Hepatocyte (in vitro differentiated cells): ENCODE data around the gene PADI2. TPM values are rescaled to one million over a fixed set of nuclear protein-coding genes. Genes with fewer than 3 reads are reported as not detected.

Experiments used
- DNase-seq: peaks from one replicate; pipeline ENCODE4 v3.0.0-alpha.2; 2016; ENCODE audit warnings: low spot score
- H2AFZ ChIP-seq: fragments of 200-600 bp; sonication (generic); 2 replicates; pipeline ENCODE4 v1.6.0; 2016; ENCODE audit warnings: antibody characterized with exemption, mild to moderate bottlenecking
- H3K27ac ChIP-seq: fragments of 200-600 bp; sonication (generic); 2 replicates; pipeline ENCODE4 v1.5.1; 2016; ENCODE audit warnings: mild to moderate bottlenecking
- H3K27me3 ChIP-seq: fragments of 200-600 bp; sonication (generic); 2 replicates; pipeline ENCODE4 v1.6.1; 2016
- H3K36me3 ChIP-seq: fragments of 200-600 bp; sonication (generic); replicated peaks from 2 replicates; pipeline ENCODE4 v1.5.1; 2016; ENCODE audit warnings: low read depth; ENCODE audit not compliant: insufficient read depth
- H3K4me1 ChIP-seq: fragments of 200-600 bp; sonication (generic); 2 replicates; pipeline ENCODE4 v1.5.1; 2016; ENCODE audit warnings: mild to moderate bottlenecking, moderate library complexity; ENCODE audit not compliant: insufficient read depth
- H3K4me2 ChIP-seq: fragments of 200-600 bp; sonication (generic); 2 replicates; pipeline ENCODE4 v1.6.0; 2016
- H3K4me3 ChIP-seq: fragments of 200-600 bp; sonication (generic); 2 replicates; pipeline ENCODE4 v1.5.1; 2016; ENCODE audit warnings: mild to moderate bottlenecking
- H3K79me2 ChIP-seq: fragments of 200-600 bp; sonication (generic); 2 replicates; pipeline ENCODE4 v1.6.0; 2017; ENCODE audit warnings: mild to moderate bottlenecking
- H3K9me2 ChIP-seq: fragments of 200-600 bp; sonication (generic); replicated peaks from 2 replicates; pipeline ENCODE4 v1.6.0; 2017; ENCODE audit warnings: mild to moderate bottlenecking; ENCODE audit not compliant: insufficient read depth
- H3K9me3 ChIP-seq: fragments of 200-600 bp; sonication (generic); 2 replicates; pipeline ENCODE4 v1.5.1; 2016; ENCODE audit warnings: low read depth, mild to moderate bottlenecking
- H4K20me1 ChIP-seq: fragments of 200-600 bp; sonication (generic); 2 replicates; pipeline ENCODE4 v1.6.0; 2016; ENCODE audit warnings: mild to moderate bottlenecking; ENCODE audit not compliant: insufficient read depth, poor library complexity, severe bottlenecking
- CTCF ChIP-seq: fragments of 200-600 bp; sonication (generic); IDR thresholded peaks from 2 replicates; pipeline ENCODE4 v1.5.1; 2016; ENCODE audit warnings: antibody characterized with exemption, mild to moderate bottlenecking; ENCODE audit not compliant: poor library complexity
- EZH2 ChIP-seq: fragments of 200-600 bp; sonication (generic); IDR thresholded peaks from 2 replicates; pipeline ENCODE4 v1.6.1; 2016; ENCODE audit warnings: antibody characterized with exemption, mild to moderate bottlenecking, borderline replicate concordance
- EZH2phosphoT487 ChIP-seq: fragments of 200-600 bp; sonication (generic); IDR thresholded peaks from one replicate; pipeline ENCODE4 v1.6.1; 2018; ENCODE audit warnings: antibody characterized with exemption, mild to moderate bottlenecking, low read depth, moderate library complexity; ENCODE audit not compliant: unreplicated experiment, severe bottlenecking
- WGBS: methylation state at CpG from one replicate; pipeline ENCODE4 v1.1.6; 2016; ENCODE audit warnings: low lambda C conversion rate; ENCODE audit errors: missing lambda C conversion rate; 5-methylcytosine and 5-hydroxymethylcytosine counted together
- polyA plus RNA-seq: library from polyadenylated mRNA; unstranded; fragments of >200 nt; fragmentation: Nextera tagmentation; extraction: Ambion mirVana; gene quantifications from 2 replicates; pipeline ENCODE4 v1.2.1, GENCODE V29; 2016
- total RNA-seq: library from RNA; depleted of rRNA; stranded (reverse); fragments of >200 nt; gene quantifications from 2 replicates; pipeline ENCODE4 v1.2.3, GENCODE V29; 2014

PADI2 gene
- total and polyA plus RNA-seq, 2 experiments from 2014 or later, result 10.6 to 11.3 TPM

GRCh38 chr1:17047924-17048323, 71.3 kb downstream of the PADI2 start:
- H3K27ac ChIP-seq, result no peak overlapping the region
- peaks cover 4% of the 10 kb centered on the region for H3K36me3 ChIP-seq
- 95% methylated on average over 5 of the region's 5 CpGs for WGBS
- no peaks in the 10 kb centered on the region for H3K9me2 ChIP-seq
- H3K27me3 ChIP-seq, result no peaks in the 10 kb centered on the region
- H3K4me2 ChIP-seq, result no peak overlapping the region
- H3K4me3 ChIP-seq, result no peak overlapping the region
- peaks cover 83% of the 10 kb centered on the region for H3K79me2 ChIP-seq
- H2AFZ ChIP-seq, result no peak overlapping the region
- TF ChIP-seq CTCF, result no peak
- no peak for TF ChIP-seq EZH2
- TF ChIP-seq EZH2phosphoT487, result no peak
- no peak for DNase-seq
- no peaks in the 10 kb centered on the region for H3K9me3 ChIP-seq
- H4K20me1 ChIP-seq, result peaks cover 4% of the 10 kb centered on the region
- peaks cover 8% of the 10 kb centered on the region for H3K4me1 ChIP-seq

- Histone ChIP-seq H3K4me3 (no peak overlapping the region), H4K20me1 (peaks cover 4% of the 10 kb centered on the region), H3K36me3 (peaks cover 4% of the 10 kb centered on the region), H3K4me2 (no peak overlapping the region), H3K9me2 (no peaks in the 10 kb centered on the region), H2AFZ (no peak overlapping the region), H3K27ac (no peak overlapping the region), H3K27me3 (no peaks in the 10 kb centered on the region), H3K9me3 (no peaks in the 10 kb centered on the region), H3K4me1 (no peaks in the 10 kb centered on the region), H3K79me2 (peaks cover 66% of the 10 kb centered on the region)
- no peak for DNase-seq
- TF ChIP-seq CTCF (no peak), EZH2phosphoT487 (no peak), EZH2 (no peak)
- 84% methylated on average over 3 of the region's 3 CpGs for WGBS
These were observed 73.0 kb downstream of the PADI2 start for GRCh38 chr1:17046334-17046657.

GRCh38 chr1:17045634-17046333, 73.5 kb downstream of the PADI2 start:
- Histone ChIP-seq H3K36me3 (peaks cover 4% of the 10 kb centered on the region), H3K4me3 (no peak overlapping the region), H3K4me1 (no peaks in the 10 kb centered on the region), H3K9me3 (no peaks in the 10 kb centered on the region), H2AFZ (peak overlapping the region; percentile 3), H3K9me2 (no peaks in the 10 kb centered on the region), H3K27me3 (no peaks in the 10 kb centered on the region), H3K27ac (peak overlapping the region; percentile 20), H4K20me1 (peaks cover 4% of the 10 kb centered on the region), H3K4me2 (peak overlapping the region; percentile 65), H3K79me2 (peaks cover 61% of the 10 kb centered on the region)
- WGBS, result 57% methylated on average over 9 of the region's 9 CpGs
- DNase-seq, result peak; percentile 72
- no peak for TF ChIP-seq EZH2
- no peak for TF ChIP-seq EZH2phosphoT487
- TF ChIP-seq CTCF, result peak; percentile 78

- Histone ChIP-seq H4K20me1 (peaks cover 4% of the 10 kb centered on the region), H3K79me2 (peaks cover 55% of the 10 kb centered on the region), H3K27ac (no peak overlapping the region), H3K4me1 (no peaks in the 10 kb centered on the region), H3K27me3 (no peaks in the 10 kb centered on the region), H2AFZ (no peak overlapping the region), H3K4me3 (no peak overlapping the region), H3K36me3 (peaks cover 4% of the 10 kb centered on the region), H3K9me3 (no peaks in the 10 kb centered on the region), H3K9me2 (no peaks in the 10 kb centered on the region), H3K4me2 (no peak overlapping the region)
- TF ChIP-seq EZH2phosphoT487, result no peak
- no peak for TF ChIP-seq CTCF
- TF ChIP-seq EZH2, result no peak
- 88% methylated on average over 5 of the region's 5 CpGs for WGBS
- DNase-seq, result no peak
These were observed 74.1 kb downstream of the PADI2 start for GRCh38 chr1:17045150-17045549.
